ENCODE results near the gene SPINK4. TPM values are rescaled to one million over a fixed set of nuclear protein-coding genes. Genes with fewer than 3 reads are reported as not detected.
A peak's percentile ranks its signal among the peaks of the same experiment; 100 is the strongest.

The SPINK4 gene
- total RNA-seq, 4 donors from 2014 or later = not detected

DNA sequence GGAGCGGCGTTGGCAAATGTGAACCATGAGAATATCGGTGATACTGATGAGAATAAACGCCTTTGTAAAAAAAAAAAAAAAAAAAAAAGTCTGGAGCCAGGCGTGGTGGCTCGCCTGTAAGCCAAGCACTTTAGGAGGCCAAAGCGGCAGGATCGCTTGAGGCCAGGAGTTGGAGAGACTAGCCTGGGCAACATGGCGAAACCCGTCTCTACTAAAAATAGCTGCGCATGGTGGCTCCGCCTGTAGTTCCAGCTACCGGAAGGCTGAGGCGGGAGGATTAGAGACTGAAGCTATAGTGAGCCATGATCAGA, 49.9 kb downstream of the SPINK4 start:
- H3K9me3 ChIP-seq = no peaks in the 10 kb centered on the region
- H3K4me1 ChIP-seq = peaks cover 0 to 9% of the 10 kb centered on the region in 2 donors
- peak overlapping the region; percentile 94 to 96 for H3K4me3 ChIP-seq
- no peak for DNase-seq
- TF ChIP-seq CTCF (IDR thresholded peaks at IDR 0.05) (no peak), POLR2A (IDR thresholded peaks at IDR 0.05) (no peak)
- H3K36me3 ChIP-seq = no peaks in the 10 kb centered on the region
- intact Hi-C loops (cut with DNase I; ENCODE audit: low total_unique reads) = no loop called here
- H3K27me3 ChIP-seq = no peaks in the 10 kb centered on the region
- peak overlapping the region; percentile 92 to 95 for H3K27ac ChIP-seq

DNA sequence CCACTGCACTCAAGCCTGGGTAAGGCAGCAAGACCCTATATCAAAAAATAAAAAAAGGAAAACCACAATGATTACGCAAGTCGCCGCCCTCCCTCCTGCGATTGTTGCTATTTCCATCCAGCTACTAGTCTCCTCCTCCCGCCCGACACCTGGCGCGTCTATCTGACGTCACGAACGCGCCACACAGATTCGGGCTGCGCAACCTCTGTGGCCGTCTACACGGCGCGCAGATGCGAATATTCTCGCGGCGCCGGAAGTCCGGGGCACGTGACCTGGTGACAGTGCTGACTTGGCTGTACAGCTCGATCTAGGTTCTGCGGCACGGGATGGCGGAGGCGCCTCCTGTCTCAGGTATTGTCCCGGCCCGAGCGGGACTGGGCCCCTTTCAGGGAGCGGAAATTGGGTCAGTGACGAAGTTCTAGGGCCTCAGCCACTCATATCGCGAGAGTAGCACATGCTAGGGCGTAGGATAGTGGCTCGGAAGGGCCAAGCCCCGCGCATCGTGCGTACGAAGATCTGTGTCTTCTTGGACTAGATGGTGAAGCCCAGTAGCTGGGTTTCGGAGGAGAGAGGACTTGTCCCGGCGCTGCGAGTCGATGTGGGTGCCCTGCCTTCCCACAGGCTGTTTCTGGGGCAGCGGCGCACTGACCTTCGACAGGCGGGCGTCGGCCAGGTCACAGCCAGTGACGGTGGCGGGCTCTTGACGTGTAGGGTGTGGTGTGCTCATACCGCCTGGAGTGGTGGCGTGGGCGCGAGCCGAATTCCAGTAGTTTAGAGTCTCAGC, 50.5 kb downstream of the SPINK4 start, which contains the start of gene NFX1:
Gene NFX1 (plus strand): TSS at position 270 of the 784 bp plus-strand sequence. CDS start 57 bp downstream, at position 327.
- H3K27me3 ChIP-seq = no peaks in the 10 kb centered on the region
- TF ChIP-seq POLR2A (IDR thresholded peaks at IDR 0.05) (peak; percentile 91 to 92), CTCF (IDR thresholded peaks at IDR 0.05) (peak in 1 of 4 experiments; percentile 3)
- DNase-seq = peak; percentile 98
- H3K4me3 ChIP-seq = peak within 1 kb of the TSS; percentile 94 to 96
- intact Hi-C loops (cut with DNase I; ENCODE audit: low total_unique reads) = no loop called here
- no peaks in the 10 kb centered on the region for H3K9me3 ChIP-seq
- H3K27ac ChIP-seq = peak within 1 kb of the TSS; percentile 92 to 95
- peaks cover 4 to 9% of the 10 kb centered on the region in 2 donors for H3K4me1 ChIP-seq
- H3K36me3 ChIP-seq = no peaks in the 10 kb centered on the region

DNA sequence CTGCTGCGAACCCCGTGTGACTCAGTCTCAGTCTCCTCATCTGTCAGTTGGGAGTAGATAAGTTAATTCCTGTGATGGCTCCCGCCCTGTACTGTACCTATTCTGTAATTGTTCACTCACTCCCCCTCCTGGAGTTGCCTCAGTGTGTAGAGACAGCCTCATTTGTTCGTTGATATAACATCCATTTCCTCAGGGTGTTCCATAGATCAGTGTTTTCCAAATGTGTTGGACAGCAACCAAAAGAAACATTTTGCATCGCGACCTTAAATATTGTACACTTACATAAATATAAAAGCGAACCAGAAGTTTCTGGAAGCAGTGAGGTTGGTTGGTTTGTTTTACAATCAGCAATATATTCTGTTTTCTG, 51.0 kb downstream of the SPINK4 start:
- DNase-seq = no peak
- intact Hi-C loops (cut with DNase I; ENCODE audit: low total_unique reads) = no loop called here

GRCh38 chr9:33291901-33292300, 51.9 kb downstream of the SPINK4 start:
- TF ChIP-seq CTCF (IDR thresholded peaks at IDR 0.05) (no peak), POLR2A (IDR thresholded peaks at IDR 0.05) (no peak)
- no peak overlapping the region for H3K4me3 ChIP-seq
- intact Hi-C loops (cut with DNase I; ENCODE audit: low total_unique reads) = no loop called here
- H3K27ac ChIP-seq = no peak overlapping the region
- H3K9me3 ChIP-seq = no peaks in the 10 kb centered on the region
- H3K36me3 ChIP-seq = no peaks in the 10 kb centered on the region
- no peak for DNase-seq
- H3K27me3 ChIP-seq = no peaks in the 10 kb centered on the region
- peaks cover 6 to 14% of the 10 kb centered on the region in 2 donors for H3K4me1 ChIP-seq

More for the DNA sequence above, 51.0 kb downstream of the SPINK4 start:
- Histone ChIP-seq H3K27me3 (no peaks in the 10 kb centered on the region), H3K36me3 (no peaks in the 10 kb centered on the region), H3K9me3 (no peaks in the 10 kb centered on the region), H3K4me1 (peaks cover 6 to 9% of the 10 kb centered on the region in 2 donors), H3K27ac (peak overlapping the region; percentile 92 to 95), H3K4me3 (peak overlapping the region; percentile 94 to 96)
- TF ChIP-seq POLR2A (IDR thresholded peaks at IDR 0.05) (no peak), CTCF (IDR thresholded peaks at IDR 0.05) (no peak)

DNA sequence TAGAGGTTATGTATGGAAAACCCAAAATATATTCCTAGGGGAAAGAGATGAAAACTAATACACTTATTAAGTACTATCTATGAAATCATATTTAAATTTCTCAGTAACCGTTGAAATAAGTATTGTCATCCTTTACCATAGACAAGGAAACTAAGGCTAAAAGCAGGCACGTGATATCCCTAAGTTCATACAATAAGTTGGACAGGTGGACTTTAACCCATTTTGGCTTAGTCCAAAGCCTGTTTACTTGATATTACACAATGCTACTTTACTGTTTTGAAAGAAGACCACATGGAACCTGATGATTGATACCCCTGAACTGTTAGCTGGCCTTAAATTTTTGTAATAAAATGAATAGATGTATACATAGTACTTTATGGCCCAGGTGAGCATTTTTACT, 53.8 kb downstream of the SPINK4 start:
- Histone ChIP-seq H3K36me3 (no peaks in the 10 kb centered on the region), H3K4me3 (no peak overlapping the region), H3K27me3 (no peaks in the 10 kb centered on the region), H3K9me3 (no peaks in the 10 kb centered on the region), H3K27ac (no peak overlapping the region), H3K4me1 (peaks cover 6 to 14% of the 10 kb centered on the region in 2 donors)
- no peak for TF ChIP-seq CTCF (IDR thresholded peaks at IDR 0.05)
- no peak for TF ChIP-seq POLR2A (IDR thresholded peaks at IDR 0.05)
- DNase-seq = no peak
- intact Hi-C loops (cut with DNase I; ENCODE audit: low total_unique reads) = no loop called here

Data from uterus (tissue), 4 donors.